A549 (cell line): ENCODE data around the gene CPTP.

Experiments
- BCL3 ChIP-seq: fragments of >200 bp; sonication (Bioruptor Twin); formaldehyde crosslinking; IDR thresholded peaks from 3 replicates; pipeline ENCODE4 v1.6.1; 2016
- CBX2 ChIP-seq: fragments of 200-600 bp; sonication (generic); IDR thresholded peaks from 2 replicates; pipeline ENCODE4 v1.6.1; 2016; ENCODE audit warnings: low read depth, mild to moderate bottlenecking, borderline replicate concordance
- CEBPB ChIP-seq, 2 experiments: fragments of >200 bp in 1 of 2; sonication (Bioruptor Twin) in 1 of 2; formaldehyde crosslinking in 1 of 2; IDR thresholded peaks; 2 replicates each; pipeline ENCODE4 v1.6.1; 2012 to 2016
- CHD4 ChIP-seq: fragments of 200-600 bp; sonication (generic); IDR thresholded peaks from 2 replicates; pipeline ENCODE4 v1.6.1; 2016; ENCODE audit warnings: antibody characterized with exemption, mild to moderate bottlenecking, borderline replicate concordance
- CTCF ChIP-seq: fragments of >200 bp; sonication (Bioruptor Twin); formaldehyde crosslinking; IDR thresholded peaks from 3 replicates; pipeline ENCODE4 v1.5.1; 2016
- EP300 ChIP-seq, 2 experiments: fragments of >200 bp; sonication (Bioruptor Twin); formaldehyde crosslinking; IDR thresholded peaks; 2 replicates in 1 of 2; 3 replicates in 1 of 2; pipeline ENCODE4 v1.6.1; 2016 to 2017
- MAFK ChIP-seq: fragments of 450-650 bp; IDR thresholded peaks from 2 replicates; pipeline ENCODE4 v1.6.1; 2014; ENCODE audit not compliant: partially characterized antibody
- PHF8 ChIP-seq: fragments of 200-600 bp; sonication (generic); IDR thresholded peaks from 2 replicates; pipeline ENCODE4 v1.6.1; 2016; ENCODE audit warnings: low read depth, mild to moderate bottlenecking, antibody characterized with exemption, moderate library complexity, borderline replicate concordance
- POLR2A ChIP-seq: IDR thresholded peaks from 2 replicates; pipeline ENCODE4 v1.6.1; 2012; ENCODE audit warnings: mild to moderate bottlenecking, low read length
- RCOR1 ChIP-seq: fragments of 150-350 bp; IDR thresholded peaks from 2 replicates; pipeline ENCODE4 v1.6.1; 2014; ENCODE audit warnings: antibody characterized with exemption, low read length, low read depth
- TP53 ChIP-seq: fragments of 250-450 bp; sonication (Bioruptor Pico); IDR thresholded peaks from 2 replicates; pipeline ENCODE4 v1.5.0; 2021; ENCODE audit warnings: mild to moderate bottlenecking, moderate library complexity
- ZSCAN20 ChIP-seq: fragments of 250-450 bp; sonication (Bioruptor Pico); IDR thresholded peaks from 2 replicates; pipeline ENCODE4 v1.8.0; 2022; ENCODE audit warnings: mild to moderate bottlenecking, moderate library complexity

GRCh38 chr1:1317420-1317819 is 7.2 kb upstream of the CPTP start:
- TF ChIP-seq MAFK (no peak), POLR2A (no peak), TP53 (CRISPR knock-in tag) (no peak), CTCF (no peak), RCOR1 (no peak), BCL3 (no peak), PHF8 (no peak), CEBPB (IDR thresholded peaks at IDR 0.05) (no peak), ZSCAN20 (CRISPR knock-in tag) (no peak), CHD4 (no peak), CBX2 (no peak), EP300 (IDR thresholded peaks at IDR 0.05) (no peak)
